ENCODE results near the gene KDM3B.

Gene KDM3B

GRCh38 chr5:138453590-138453989 is 101.1 kb downstream of the KDM3B start:
- no peak for DNase-seq

GRCh38 chr5:138454121-138454520 is 101.6 kb downstream of the KDM3B start:
- DNase-seq: no peak

GRCh38 chr5:138455232-138455930 is 102.9 kb downstream of the KDM3B start:
- DNase-seq: no peak

GRCh38 chr5:138457531-138458275 is 105.2 kb downstream of the KDM3B start:
- no peak for DNase-seq

- DNase-seq: no peak
Measured at GRCh38 chr5:138458384-138458783, 105.9 kb downstream of the KDM3B start.

- no peak for DNase-seq
Measured at GRCh38 chr5:138458856-138459255, 106.4 kb downstream of the KDM3B start.

GRCh38 chr5:138459311-138459933 is 106.9 kb downstream of the KDM3B start:
- DNase-seq: no peak

- DNase-seq: no peak
Measured at GRCh38 chr5:138460032-138460693, 107.7 kb downstream of the KDM3B start.

GRCh38 chr5:138461343-138462125 is 109.0 kb downstream of the KDM3B start:
- DNase-seq: peak; percentile 21

- peak; percentile 32 for DNase-seq
Measured at GRCh38 chr5:138463419-138464007, 111.0 kb downstream of the KDM3B start.

GRCh38 chr5:138464008-138464387 is 111.5 kb downstream of the KDM3B start:
- DNase-seq: peak; percentile 94

- peak; percentile 93 for DNase-seq
Measured at GRCh38 chr5:138464388-138465260, 112.1 kb downstream of the KDM3B start.

- DNase-seq: peak; percentile 94
Measured at GRCh38 chr5:138465261-138466124, 113.0 kb downstream of the KDM3B start, which contains the start of gene EGR1. TSS of gene EGR1 (plus strand) at chr5:138465479. CDS start at chr5:138465762, 283 bp downstream.

- no peak for DNase-seq
Measured at GRCh38 chr5:138466125-138466899, 113.8 kb downstream of the KDM3B start.

GRCh38 chr5:138466900-138467710 is 114.6 kb downstream of the KDM3B start:
- no peak for DNase-seq

GRCh38 chr5:138467711-138468132 is 115.2 kb downstream of the KDM3B start:
- DNase-seq: no peak

- no peak for DNase-seq
Measured at GRCh38 chr5:138468133-138468965, 115.9 kb downstream of the KDM3B start.
